ENCODE results near the gene H2BK1. TPM values are rescaled to one million over a fixed set of nuclear protein-coding genes. Genes with fewer than 3 reads are reported as not detected.
A peak's percentile ranks its signal among the peaks of the same experiment; 100 is the strongest.

Gene H2BK1
- total and polyA plus RNA-seq, 2 experiments from 2014 or later, result not detected

GRCh38 chr7:151249034-151249731, 38.9 kb upstream of the H2BK1 start:
- Histone ChIP-seq H3K27me3 (replicated peaks; ENCODE audit: insufficient read depth) (no peaks in the 10 kb centered on the region), H3K4me2 (ENCODE audit: unreplicated experiment) (peak overlapping the region; percentile 91), H3K36me3 (ENCODE audit: low read depth) (no peaks in the 10 kb centered on the region), H3K27ac (peak overlapping the region; percentile 82), H3K4me1 (ENCODE audit: insufficient read depth) (peaks cover 13% of the 10 kb centered on the region; the same call in 1 of the 2 replicates), H3K9me2 (ENCODE audit: insufficient read depth) (no peaks in the 10 kb centered on the region), H3K9me3 (ENCODE audit: low read depth) (no peaks in the 10 kb centered on the region), H3F3A (ENCODE audit: insufficient read depth) (no peaks in the 10 kb centered on the region; the same call in 1 of the 2 replicates), H3K9ac (peak overlapping the region; percentile 87), H3K4me3 (peak overlapping the region; percentile 91), H4K20me1 (ENCODE audit: insufficient read depth) (no peaks in the 10 kb centered on the region), H3K79me2 (ENCODE audit: insufficient read depth) (no peaks in the 10 kb centered on the region), H2AFZ (peak overlapping the region; percentile 74)
- TF ChIP-seq EZH2phosphoT487 (IDR thresholded peaks at IDR 0.05; ENCODE audit: insufficient read depth, low read depth), result no peak
- TF ChIP-seq EZH2 (IDR thresholded peaks at IDR 0.05; ENCODE audit: insufficient read depth, poor library complexity, severe bottlenecking), result no peak
- 1 to 3% methylated on average over 39 to 40 of the region's 45 CpGs for WGBS, 2 experiments (ENCODE audit: low coverage in 1 of 2, low lambda C conversion rate in 2 of 2, missing lambda C conversion rate in 2 of 2)
- in situ Hi-C loops (cut with MboI), result no loop called here
- DNase-seq, result peak; percentile 86

- Histone ChIP-seq H3K9me2 (ENCODE audit: insufficient read depth) (no peaks in the 10 kb centered on the region), H3K4me2 (ENCODE audit: unreplicated experiment) (peak within 1 kb of the TSS; percentile 91), H4K20me1 (ENCODE audit: insufficient read depth) (no peaks in the 10 kb centered on the region), H3F3A (ENCODE audit: insufficient read depth) (no peaks in the 10 kb centered on the region; the same call in 1 of the 2 replicates), H3K4me3 (peak within 1 kb of the TSS; percentile 91), H3K9me3 (ENCODE audit: low read depth) (no peaks in the 10 kb centered on the region), H3K27ac (peak within 1 kb of the TSS; percentile 82), H2AFZ (peak within 1 kb of the TSS; percentile 80), H3K79me2 (ENCODE audit: insufficient read depth) (no peaks in the 10 kb centered on the region), H3K36me3 (ENCODE audit: low read depth) (no peaks in the 10 kb centered on the region), H3K9ac (peak within 1 kb of the TSS; percentile 87), H3K27me3 (replicated peaks; ENCODE audit: insufficient read depth) (no peaks in the 10 kb centered on the region), H3K4me1 (ENCODE audit: insufficient read depth) (peaks cover 13% of the 10 kb centered on the region; the same call in 1 of the 2 replicates)
- peak; percentile 73 for DNase-seq
- TF ChIP-seq EZH2 (IDR thresholded peaks at IDR 0.05; ENCODE audit: insufficient read depth, poor library complexity, severe bottlenecking) (no peak), EZH2phosphoT487 (IDR thresholded peaks at IDR 0.05; ENCODE audit: insufficient read depth, low read depth) (no peak)
- in situ Hi-C loops (cut with MboI), result no loop called here
- 1 to 2% methylated on average over 61 to 69 of the region's 71 CpGs for WGBS, 2 experiments (ENCODE audit: low coverage in 1 of 2, low lambda C conversion rate in 2 of 2, missing lambda C conversion rate in 2 of 2)
These were observed 38.2 kb upstream of the H2BK1 start, which contains the start of gene SMARCD3 for GRCh38 chr7:151248346-151249033. SMARCD3 (minus strand) TSS chr7:151248694; CDS start chr7:151248562, 132 bp downstream.

- in situ Hi-C loops (cut with MboI), result no loop called here
These were observed 37.5 kb upstream of the H2BK1 start for GRCh38 chr7:151247611-151248345.

More at GRCh38 chr7:151247611-151248345, 37.5 kb upstream of the H2BK1 start:
- peaks cover 1% of the 10 kb centered on the region; the same call in 1 of the 2 replicates for H3F3A ChIP-seq (ENCODE audit: insufficient read depth)
- no peaks in the 10 kb centered on the region for H3K9me3 ChIP-seq (ENCODE audit: low read depth)
- peak overlapping the region; percentile 91 for H3K4me3 ChIP-seq
- no peak for TF ChIP-seq EZH2 (IDR thresholded peaks at IDR 0.05; ENCODE audit: insufficient read depth, poor library complexity, severe bottlenecking)
- no peak for TF ChIP-seq EZH2phosphoT487 (IDR thresholded peaks at IDR 0.05; ENCODE audit: insufficient read depth, low read depth)
- peak; percentile 48 for DNase-seq
- H2AFZ ChIP-seq, result peak overlapping the region; percentile 80
- H3K27me3 ChIP-seq (replicated peaks; ENCODE audit: insufficient read depth), result no peaks in the 10 kb centered on the region
- no peaks in the 10 kb centered on the region for H4K20me1 ChIP-seq (ENCODE audit: insufficient read depth)
- peaks cover 14% of the 10 kb centered on the region; the same call in 1 of the 2 replicates for H3K4me1 ChIP-seq (ENCODE audit: insufficient read depth)
- H3K79me2 ChIP-seq (ENCODE audit: insufficient read depth), result no peaks in the 10 kb centered on the region
- peak overlapping the region; percentile 91 for H3K4me2 ChIP-seq (ENCODE audit: unreplicated experiment)
- H3K36me3 ChIP-seq (ENCODE audit: low read depth), result no peaks in the 10 kb centered on the region
- WGBS, 2 experiments (ENCODE audit: low coverage in 1 of 2, low lambda C conversion rate in 2 of 2, missing lambda C conversion rate in 2 of 2), result 4 to 7% methylated on average over 24 to 28 of the region's 29 CpGs
- H3K9me2 ChIP-seq (ENCODE audit: insufficient read depth), result no peaks in the 10 kb centered on the region
- peak overlapping the region; percentile 87 for H3K9ac ChIP-seq
- H3K27ac ChIP-seq, result peak overlapping the region; percentile 82
